A673 (cell line): ENCODE measurements around the gene CCBE1.

Experiments used
- CTCF ChIP-seq: fragments of 300-800, 200-600 bp; sonication (generic); conservative IDR thresholded peaks from 2 replicates; pipeline ENCODE4 v1.5.1; 2017; ENCODE audit warnings: low read depth, mild to moderate bottlenecking, antibody characterized with exemption, low read length, moderate library complexity, mixed read lengths
- EZH2 ChIP-seq: fragments of 200-600 bp; sonication (generic); IDR thresholded peaks from 2 replicates; pipeline ENCODE4 v1.6.1; 2017; ENCODE audit warnings: borderline replicate concordance, low read depth, mild to moderate bottlenecking, mixed read lengths, antibody characterized with exemption, low read length; ENCODE audit not compliant: poor library complexity, severe bottlenecking

GRCh38 chr18:59684777-59685176 is 12.4 kb downstream of the CCBE1 start:
- no peak for TF ChIP-seq CTCF
- TF ChIP-seq EZH2: no peak
